SK-N-MC (cell line): ENCODE data around the gene LHFPL3.

ENCODE experiments used
- DNase-seq: peaks from one replicate; pipeline ENCODE4 v3.0.0-alpha.2; 2011; ENCODE audit warnings: low read depth, low spot score
- H3K27ac ChIP-seq: fragments of 200-600 bp; sonication (generic); 2 replicates; pipeline ENCODE4 v1.5.1; 2016; ENCODE audit warnings: mixed run types
- H3K36me3 ChIP-seq: fragments of 200-600 bp; sonication (generic); 2 replicates; pipeline ENCODE4 v1.6.1; 2017; ENCODE audit warnings: antibody characterized with exemption, low read length, mixed read lengths; ENCODE audit not compliant: insufficient read depth
- H3K4me3 ChIP-seq: fragments of 200-600 bp; sonication (generic); 2 replicates; pipeline ENCODE4 v1.5.1; 2016
- H3K9ac ChIP-seq: fragments of 200-600 bp; sonication (generic); 2 replicates; pipeline ENCODE4 v1.8.0; 2017; ENCODE audit warnings: mixed run types, mixed read lengths; ENCODE audit not compliant: insufficient read length
- H3K9me3 ChIP-seq: fragments of 200-600 bp; sonication (generic); 2 replicates; pipeline ENCODE4 v1.6.1; 2017; ENCODE audit warnings: low read depth, mild to moderate bottlenecking, antibody characterized with exemption, low read length, moderate library complexity, mixed read lengths
- EZH2 ChIP-seq: fragments of 200-600 bp; sonication (generic); IDR thresholded peaks from one replicate; pipeline ENCODE4 v1.6.1; 2017; ENCODE audit warnings: antibody characterized with exemption
- FOXP2 ChIP-seq: optimal IDR thresholded peaks from 2 replicates; pipeline ENCODE3; 2011; ENCODE audit warnings: mild to moderate bottlenecking, moderate library complexity; ENCODE audit not compliant: insufficient read depth; ENCODE audit errors: extremely low read length, control extremely low read depth
- POLR2AphosphoS5 ChIP-seq: IDR thresholded peaks from 2 replicates; pipeline ENCODE4 v1.6.1; 2012; ENCODE audit warnings: mild to moderate bottlenecking, low read depth, low read length, borderline replicate concordance

LHFPL3 gene

GRCh38 chr7:104416866-104417393 lies 88.5 kb downstream of the LHFPL3 start:
- Histone ChIP-seq H3K4me3 (no peak overlapping the region), H3K36me3 (no peaks in the 10 kb centered on the region), H3K27ac (no peak overlapping the region), H3K9ac (no peak overlapping the region), H3K9me3 (no peaks in the 10 kb centered on the region)
- no peak for DNase-seq
- TF ChIP-seq EZH2 (no peak), FOXP2 (no peak), POLR2AphosphoS5 (no peak)

- H3K36me3 ChIP-seq: no peaks in the 10 kb centered on the region
- DNase-seq: no peak
- no peak overlapping the region for H3K27ac ChIP-seq
- no peak overlapping the region for H3K4me3 ChIP-seq
- no peak overlapping the region for H3K9ac ChIP-seq
- no peaks in the 10 kb centered on the region for H3K9me3 ChIP-seq
- TF ChIP-seq EZH2 (no peak), FOXP2 (no peak), POLR2AphosphoS5 (no peak)
Observed at GRCh38 chr7:104431930-104432329, 103.5 kb downstream of the LHFPL3 start.

- Histone ChIP-seq H3K4me3 (no peak overlapping the region), H3K27ac (no peak overlapping the region), H3K9me3 (no peaks in the 10 kb centered on the region), H3K9ac (no peak overlapping the region), H3K36me3 (no peaks in the 10 kb centered on the region)
- TF ChIP-seq POLR2AphosphoS5 (no peak), EZH2 (no peak), FOXP2 (no peak)
- no peak for DNase-seq
Observed at GRCh38 chr7:104434129-104434528, 105.7 kb downstream of the LHFPL3 start.

GRCh38 chr7:104442481-104442880 lies 114.1 kb downstream of the LHFPL3 start:
- TF ChIP-seq POLR2AphosphoS5 (no peak), EZH2 (no peak), FOXP2 (no peak)
- Histone ChIP-seq H3K27ac (no peak overlapping the region), H3K4me3 (no peak overlapping the region), H3K9me3 (no peaks in the 10 kb centered on the region), H3K36me3 (no peaks in the 10 kb centered on the region), H3K9ac (no peak overlapping the region)
- DNase-seq: no peak

GRCh38 chr7:104444017-104444416 lies 115.6 kb downstream of the LHFPL3 start:
- TF ChIP-seq EZH2 (no peak), FOXP2 (no peak), POLR2AphosphoS5 (no peak)
- H3K4me3 ChIP-seq: no peak overlapping the region
- H3K9me3 ChIP-seq: no peaks in the 10 kb centered on the region
- H3K27ac ChIP-seq: no peak overlapping the region
- no peak for DNase-seq
- H3K9ac ChIP-seq: no peak overlapping the region
- H3K36me3 ChIP-seq: no peaks in the 10 kb centered on the region

- DNase-seq: no peak
- Histone ChIP-seq H3K36me3 (no peaks in the 10 kb centered on the region), H3K9me3 (no peaks in the 10 kb centered on the region), H3K27ac (no peak overlapping the region), H3K4me3 (no peak overlapping the region), H3K9ac (no peak overlapping the region)
- TF ChIP-seq EZH2: no peak
- TF ChIP-seq POLR2AphosphoS5: no peak
- no peak for TF ChIP-seq FOXP2
Observed at GRCh38 chr7:104445393-104445792, 117.0 kb downstream of the LHFPL3 start.

- no peak for TF ChIP-seq FOXP2
- TF ChIP-seq POLR2AphosphoS5: no peak
- no peak for TF ChIP-seq EZH2
- H3K9ac ChIP-seq: no peak overlapping the region
- no peak overlapping the region for H3K4me3 ChIP-seq
- no peaks in the 10 kb centered on the region for H3K9me3 ChIP-seq
- no peak overlapping the region for H3K27ac ChIP-seq
- H3K36me3 ChIP-seq: no peaks in the 10 kb centered on the region
- no peak for DNase-seq
Observed at GRCh38 chr7:104450861-104451260, 122.5 kb downstream of the LHFPL3 start.

- DNase-seq: no peak
- Histone ChIP-seq H3K9ac (no peak overlapping the region), H3K9me3 (no peaks in the 10 kb centered on the region), H3K27ac (no peak overlapping the region), H3K4me3 (no peak overlapping the region), H3K36me3 (no peaks in the 10 kb centered on the region)
- TF ChIP-seq EZH2 (no peak), FOXP2 (no peak), POLR2AphosphoS5 (no peak)
Observed at GRCh38 chr7:104453190-104453589, 124.8 kb downstream of the LHFPL3 start.

- no peak overlapping the region for H3K4me3 ChIP-seq
- H3K36me3 ChIP-seq: no peaks in the 10 kb centered on the region
- no peak for TF ChIP-seq FOXP2
- no peak for DNase-seq
- no peak overlapping the region for H3K27ac ChIP-seq
- no peaks in the 10 kb centered on the region for H3K9me3 ChIP-seq
- H3K9ac ChIP-seq: no peak overlapping the region
Observed at GRCh38 chr7:104458875-104459274, 130.5 kb downstream of the LHFPL3 start.
